Esophagus squamous epithelium (tissue), 4 donors: Measurements from ENCODE around the gene VAT1L.

Source experiments
- CTCF ChIP-seq, 6 experiments: fragments of 450-650 bp in 4 of 6; fragments of 200-600 bp in 2 of 6; sonication (generic) in 2 of 6; IDR thresholded peaks; one replicate each; pipeline ENCODE4 v1.5.1; 2016 to 2019; ENCODE audit warnings: antibody characterized with exemption in 6 of 6, mild to moderate bottlenecking in 4 of 6, moderate library complexity in 4 of 6
- POLR2A ChIP-seq, 4 donors: fragments of 450-650 bp; IDR thresholded peaks; one replicate each; pipeline ENCODE4 v1.6.1; 2017; ENCODE audit warnings: antibody characterized with exemption in 4 of 4, mild to moderate bottlenecking in 4 of 4, moderate library complexity in 3 of 4

DNA sequence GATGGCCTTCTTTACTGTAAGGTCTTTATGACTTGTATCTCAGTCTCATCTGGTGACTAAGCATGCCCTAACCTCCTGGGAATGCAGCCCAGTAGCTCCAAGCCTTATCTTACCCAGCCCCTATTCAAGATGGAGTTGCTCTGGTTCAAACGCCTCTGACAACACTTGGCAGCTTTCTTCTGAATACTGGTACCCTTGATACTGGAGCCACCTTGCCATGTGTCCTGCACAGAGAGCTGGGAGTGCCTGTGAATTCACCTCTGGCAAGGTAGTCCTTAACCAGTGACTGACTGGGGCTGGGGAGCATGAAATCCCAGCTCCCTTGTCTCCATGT is 48.8 kb upstream of the VAT1L start:
- no peak for TF ChIP-seq CTCF (IDR thresholded peaks at IDR 0.05)
- TF ChIP-seq POLR2A (IDR thresholded peaks at IDR 0.05), result no peak
